ENCODE data around the gene OR2T4. TPM values are rescaled to one million over a fixed set of nuclear protein-coding genes. Genes with fewer than 3 reads are reported as not detected.

The OR2T4 gene
- total RNA-seq (2021) (not detected in 3 replicates), Bru-seq, nascent RNA (not detected)
- long read RNA-seq, experiment 1, result 0 reads
- long read RNA-seq, experiment 2, result 0 reads
- long read RNA-seq, experiment 3, result 0 reads

GRCh38 chr1:248361121-248361715 lies at the start of gene OR2T4:
Gene OR2T4 (plus strand): TSS chr1:248361665. CDS start chr1:248361665, 0 bp downstream.
- H3K9me3 Mint-ChIP-seq, result peaks cover 89% of the 10 kb centered on the region
- peaks cover 4% of the 10 kb centered on the region; the same call in 1 of the 2 replicates for H3K27me3 Mint-ChIP-seq (ENCODE audit: low read depth)
- no peaks in the 10 kb centered on the region for H3K4me1 Mint-ChIP-seq
- DNase-seq (ENCODE audit: low spot score), result no peak
- H3K4me3 Mint-ChIP-seq, result no peak within 1 kb of the TSS
- TF ChIP-seq NFATC4 (CRISPR knock-in tag; IDR thresholded peaks at IDR 0.05), result no peak
- TF ChIP-seq, protein P1, sequence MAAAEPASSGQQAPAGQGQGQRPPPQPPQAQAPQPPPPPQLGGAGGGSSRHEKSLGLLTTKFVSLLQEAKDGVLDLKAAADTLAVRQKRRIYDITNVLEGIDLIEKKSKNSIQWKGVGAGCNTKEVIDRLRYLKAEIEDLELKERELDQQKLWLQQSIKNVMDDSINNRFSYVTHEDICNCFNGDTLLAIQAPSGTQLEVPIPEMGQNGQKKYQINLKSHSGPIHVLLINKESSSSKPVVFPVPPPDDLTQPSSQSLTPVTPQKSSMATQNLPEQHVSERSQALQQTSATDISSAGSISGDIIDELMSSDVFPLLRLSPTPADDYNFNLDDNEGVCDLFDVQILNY (CRISPR knock-in tag; IDR thresholded peaks at IDR 0.05), result no peak
- ChIA-PET CTCF (no interaction called here), POLR2A (no interaction called here)
- ATAC-seq, result no peak
- H3K27ac Mint-ChIP-seq, result no peak within 1 kb of the TSS
- H3K36me3 Mint-ChIP-seq, result peaks cover 66% of the 10 kb centered on the region

DNA sequence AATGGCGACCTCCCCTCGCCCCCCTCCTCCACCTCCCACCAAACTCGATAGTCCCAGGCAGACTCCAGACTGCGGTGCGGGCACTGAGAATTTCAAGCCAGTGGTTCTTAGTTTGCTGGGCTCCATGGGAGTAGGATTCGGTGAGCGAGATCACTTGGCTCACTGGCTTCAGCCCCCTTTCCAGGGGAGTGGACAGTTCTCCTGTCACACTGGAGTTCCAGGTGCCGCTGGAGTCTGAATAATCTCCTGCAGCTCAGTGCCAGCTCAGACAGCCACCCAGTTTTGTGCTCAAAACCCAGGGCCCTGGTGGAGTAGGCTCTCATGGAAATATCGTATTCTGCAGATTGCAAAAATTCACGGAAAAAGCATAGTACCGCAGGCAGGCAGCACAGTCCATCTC lies 44.7 kb upstream of the OR2T4 start:
- Mint-ChIP-seq H3K4me3 (no peak overlapping the region), H3K4me1 (no peaks in the 10 kb centered on the region), H3K27me3 (ENCODE audit: low read depth) (peaks cover 19% of the 10 kb centered on the region), H3K36me3 (peaks cover 84% of the 10 kb centered on the region), H3K9me3 (peaks cover 91% of the 10 kb centered on the region), H3K27ac (no peak overlapping the region)
- TF ChIP-seq, protein P2, sequence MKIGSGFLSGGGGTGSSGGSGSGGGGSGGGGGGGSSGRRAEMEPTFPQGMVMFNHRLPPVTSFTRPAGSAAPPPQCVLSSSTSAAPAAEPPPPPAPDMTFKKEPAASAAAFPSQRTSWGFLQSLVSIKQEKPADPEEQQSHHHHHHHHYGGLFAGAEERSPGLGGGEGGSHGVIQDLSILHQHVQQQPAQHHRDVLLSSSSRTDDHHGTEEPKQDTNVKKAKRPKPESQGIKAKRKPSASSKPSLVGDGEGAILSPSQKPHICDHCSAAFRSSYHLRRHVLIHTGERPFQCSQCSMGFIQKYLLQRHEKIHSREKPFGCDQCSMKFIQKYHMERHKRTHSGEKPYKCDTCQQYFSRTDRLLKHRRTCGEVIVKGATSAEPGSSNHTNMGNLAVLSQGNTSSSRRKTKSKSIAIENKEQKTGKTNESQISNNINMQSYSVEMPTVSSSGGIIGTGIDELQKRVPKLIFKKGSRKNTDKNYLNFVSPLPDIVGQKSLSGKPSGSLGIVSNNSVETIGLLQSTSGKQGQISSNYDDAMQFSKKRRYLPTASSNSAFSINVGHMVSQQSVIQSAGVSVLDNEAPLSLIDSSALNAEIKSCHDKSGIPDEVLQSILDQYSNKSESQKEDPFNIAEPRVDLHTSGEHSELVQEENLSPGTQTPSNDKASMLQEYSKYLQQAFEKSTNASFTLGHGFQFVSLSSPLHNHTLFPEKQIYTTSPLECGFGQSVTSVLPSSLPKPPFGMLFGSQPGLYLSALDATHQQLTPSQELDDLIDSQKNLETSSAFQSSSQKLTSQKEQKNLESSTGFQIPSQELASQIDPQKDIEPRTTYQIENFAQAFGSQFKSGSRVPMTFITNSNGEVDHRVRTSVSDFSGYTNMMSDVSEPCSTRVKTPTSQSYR (CRISPR knock-in tag; IDR thresholded peaks at IDR 0.05), result no peak
- ChIA-PET POLR2A (no interaction called here), CTCF (no interaction called here)
- ATAC-seq (no peak), DNase-seq (ENCODE audit: low spot score) (no peak)

DNA sequence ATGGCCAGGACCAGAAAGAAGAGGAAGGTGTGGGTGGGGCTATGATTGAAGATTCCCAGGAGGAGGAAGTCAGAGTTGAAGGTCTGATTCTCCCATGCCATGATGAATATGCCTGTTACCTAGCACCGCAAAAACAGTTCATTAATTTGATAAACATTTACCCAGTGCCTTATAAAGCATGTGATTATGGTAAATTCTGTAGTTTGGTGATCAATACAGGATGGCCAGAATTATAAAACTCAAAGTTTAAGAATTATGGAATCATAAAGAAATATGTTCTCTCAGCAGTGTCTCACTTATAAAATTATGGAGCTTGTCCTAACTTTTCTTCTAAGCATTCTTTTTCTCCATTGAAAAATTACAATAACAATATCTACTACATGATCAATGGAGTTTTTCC lies 37.0 kb upstream of the OR2T4 start, which contains the start of gene OR2M7:
Gene OR2M7, minus strand, starts transcription at position 101 of the 400 bp plus-strand sequence. Its CDS starts 0 bp downstream, at position 101.
- H3K36me3 Mint-ChIP-seq, result peaks cover 76% of the 10 kb centered on the region
- CTCF ChIA-PET, result no interaction called here

DNA sequence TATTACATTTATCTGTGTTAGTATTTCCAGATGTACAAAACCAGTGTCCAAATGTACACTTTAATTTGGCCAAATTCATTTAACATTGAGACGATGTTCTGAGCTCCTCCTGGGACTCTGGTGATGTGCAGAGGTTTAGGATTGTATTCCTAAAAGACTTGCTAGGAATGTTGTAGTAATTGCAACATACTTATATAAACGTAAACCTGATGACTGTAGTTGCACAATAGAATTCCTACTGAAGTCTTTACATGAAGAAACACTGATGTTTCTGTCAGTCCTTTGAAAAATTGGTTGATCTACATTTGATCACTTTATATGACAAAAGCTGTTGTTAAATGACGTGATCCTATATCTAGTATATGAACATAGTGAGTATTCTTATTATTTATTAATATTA lies 18.0 kb upstream of the OR2T4 start:
- peaks cover 49% of the 10 kb centered on the region for H3K36me3 Mint-ChIP-seq
- peaks cover 82% of the 10 kb centered on the region for H3K9me3 Mint-ChIP-seq
- H3K27ac Mint-ChIP-seq, result no peak overlapping the region
- no peak for DNase-seq (ENCODE audit: low spot score)
- POLR2A ChIA-PET, result no interaction called here
- H3K4me3 Mint-ChIP-seq, result no peak overlapping the region
- H3K27me3 Mint-ChIP-seq (ENCODE audit: low read depth), result peaks cover 6% of the 10 kb centered on the region
- no peaks in the 10 kb centered on the region for H3K4me1 Mint-ChIP-seq
- TF ChIP-seq CREB1 (CRISPR knock-in tag; IDR thresholded peaks at IDR 0.05), result no peak
- CTCF ChIA-PET, result no interaction called here
- no peak for ATAC-seq

More for the DNA sequence above, 37.0 kb upstream of the OR2T4 start, which contains the start of gene OR2M7:
- DNase-seq (ENCODE audit: low spot score) (no peak), ATAC-seq (no peak)
- POLR2A ChIA-PET, result no interaction called here
- Mint-ChIP-seq H3K4me1 (no peaks in the 10 kb centered on the region), H3K4me3 (no peak within 1 kb of the TSS), H3K27me3 (ENCODE audit: low read depth) (peaks cover 6% of the 10 kb centered on the region; the same call in 1 of the 2 replicates), H3K27ac (no peak within 1 kb of the TSS), H3K9me3 (peaks cover 88% of the 10 kb centered on the region)
- TF ChIP-seq, protein P3, sequence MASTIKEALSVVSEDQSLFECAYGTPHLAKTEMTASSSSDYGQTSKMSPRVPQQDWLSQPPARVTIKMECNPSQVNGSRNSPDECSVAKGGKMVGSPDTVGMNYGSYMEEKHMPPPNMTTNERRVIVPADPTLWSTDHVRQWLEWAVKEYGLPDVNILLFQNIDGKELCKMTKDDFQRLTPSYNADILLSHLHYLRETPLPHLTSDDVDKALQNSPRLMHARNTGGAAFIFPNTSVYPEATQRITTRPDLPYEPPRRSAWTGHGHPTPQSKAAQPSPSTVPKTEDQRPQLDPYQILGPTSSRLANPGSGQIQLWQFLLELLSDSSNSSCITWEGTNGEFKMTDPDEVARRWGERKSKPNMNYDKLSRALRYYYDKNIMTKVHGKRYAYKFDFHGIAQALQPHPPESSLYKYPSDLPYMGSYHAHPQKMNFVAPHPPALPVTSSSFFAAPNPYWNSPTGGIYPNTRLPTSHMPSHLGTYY (CRISPR knock-in tag; IDR thresholded peaks at IDR 0.05), result no peak
- TF ChIP-seq ZBTB21 (CRISPR knock-in tag; IDR thresholded peaks at IDR 0.05; ENCODE audit: borderline replicate concordance), result no peak
- TF ChIP-seq CREM (CRISPR knock-in tag; IDR thresholded peaks at IDR 0.05), result no peak
- TF ChIP-seq ELF4 (CRISPR knock-in tag; IDR thresholded peaks at IDR 0.05; ENCODE audit: low read depth), result no peak
- TF ChIP-seq MXD4 (CRISPR knock-in tag; IDR thresholded peaks at IDR 0.05; ENCODE audit: borderline replicate concordance), result no peak
- TF ChIP-seq USF2 (CRISPR knock-in tag; IDR thresholded peaks at IDR 0.05), result no peak
- no peak for TF ChIP-seq NR3C1 (CRISPR knock-in tag; conservative IDR thresholded peaks at IDR 0.05; ENCODE audit: low read depth)
- TF ChIP-seq, protein P4, sequence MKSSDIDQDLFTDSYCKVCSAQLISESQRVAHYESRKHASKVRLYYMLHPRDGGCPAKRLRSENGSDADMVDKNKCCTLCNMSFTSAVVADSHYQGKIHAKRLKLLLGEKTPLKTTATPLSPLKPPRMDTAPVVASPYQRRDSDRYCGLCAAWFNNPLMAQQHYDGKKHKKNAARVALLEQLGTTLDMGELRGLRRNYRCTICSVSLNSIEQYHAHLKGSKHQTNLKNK (CRISPR knock-in tag; IDR thresholded peaks at IDR 0.05), result no peak
- TF ChIP-seq NFE2L1 (CRISPR knock-in tag; IDR thresholded peaks at IDR 0.05), result no peak
